ENCODE measurements around the gene AAK1. TPM values are rescaled to one million over a fixed set of nuclear protein-coding genes. Genes with fewer than 3 reads are reported as not detected.

AAK1 gene
- polyA plus RNA-seq, 1 donor (not counting 4 experiments of a cell fraction or from before 2014, with no cell fraction given) = 12.3 TPM

- Histone ChIP-seq H3K9ac (ENCODE audit: control insufficient read depth, extremely low read depth, insufficient read depth, low read length) (no peak overlapping the region), H3K79me2 (ENCODE audit: control insufficient read depth, insufficient read depth, low read length) (peaks cover 16% of the 10 kb centered on the region), H3K4me1 (ENCODE audit: control insufficient read depth, extremely low read depth, insufficient read depth, low read length) (no peaks in the 10 kb centered on the region), H3K27me3 (ENCODE audit: control insufficient read depth, extremely low read depth, insufficient read depth, low read length) (no peaks in the 10 kb centered on the region), H3K4me2 (ENCODE audit: control insufficient read depth, extremely low read depth, insufficient read depth, low read depth, low read length) (no peak overlapping the region), H3K36me3 (ENCODE audit: control insufficient read depth in 2 of 2, extremely low read depth in 1 of 2, insufficient read depth in 2 of 2, low read length in 2 of 2) (peaks cover 0 to 1% of the 10 kb centered on the region in 2 experiments), H4K20me1 (ENCODE audit: control insufficient read depth, extremely low read depth, insufficient read depth, low read length) (no peaks in the 10 kb centered on the region), H3K9me1 (ENCODE audit: control insufficient read depth, extremely low read depth, insufficient read depth, low read length) (peaks cover 2% of the 10 kb centered on the region), H2AFZ (ENCODE audit: control insufficient read depth, low read length) (no peak overlapping the region), H3K27ac (ENCODE audit: control insufficient read depth, insufficient read depth, low read length) (no peak overlapping the region), H3K4me3 (ENCODE audit: control insufficient read depth in 2 of 3, extremely low read depth in 1 of 3, insufficient read depth in 2 of 3, low read depth in 1 of 3, low read length in 3 of 3) (no peak overlapping the region), H3K9me3 (ENCODE audit: control insufficient read depth, low read depth, low read length) (no peaks in the 10 kb centered on the region)
- DNase-seq (ENCODE audit: low read depth, low spot score) (no peak), FAIRE-seq (no peak)
- TF ChIP-seq, protein P1, sequence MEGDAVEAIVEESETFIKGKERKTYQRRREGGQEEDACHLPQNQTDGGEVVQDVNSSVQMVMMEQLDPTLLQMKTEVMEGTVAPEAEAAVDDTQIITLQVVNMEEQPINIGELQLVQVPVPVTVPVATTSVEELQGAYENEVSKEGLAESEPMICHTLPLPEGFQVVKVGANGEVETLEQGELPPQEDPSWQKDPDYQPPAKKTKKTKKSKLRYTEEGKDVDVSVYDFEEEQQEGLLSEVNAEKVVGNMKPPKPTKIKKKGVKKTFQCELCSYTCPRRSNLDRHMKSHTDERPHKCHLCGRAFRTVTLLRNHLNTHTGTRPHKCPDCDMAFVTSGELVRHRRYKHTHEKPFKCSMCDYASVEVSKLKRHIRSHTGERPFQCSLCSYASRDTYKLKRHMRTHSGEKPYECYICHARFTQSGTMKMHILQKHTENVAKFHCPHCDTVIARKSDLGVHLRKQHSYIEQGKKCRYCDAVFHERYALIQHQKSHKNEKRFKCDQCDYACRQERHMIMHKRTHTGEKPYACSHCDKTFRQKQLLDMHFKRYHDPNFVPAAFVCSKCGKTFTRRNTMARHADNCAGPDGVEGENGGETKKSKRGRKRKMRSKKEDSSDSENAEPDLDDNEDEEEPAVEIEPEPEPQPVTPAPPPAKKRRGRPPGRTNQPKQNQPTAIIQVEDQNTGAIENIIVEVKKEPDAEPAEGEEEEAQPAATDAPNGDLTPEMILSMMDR (optimal IDR thresholded peaks at IDR 0.05 in 1 of 3, IDR thresholded peaks at IDR 0.05 in 1 of 3, conservative IDR thresholded peaks at IDR 0.05 in 1 of 3; ENCODE audit: extremely low read depth in 1 of 3, insufficient read depth in 2 of 3, low read length in 3 of 3) = no peak
- no peak for TF ChIP-seq EZH2 (IDR thresholded peaks at IDR 0.05; ENCODE audit: low read length)
- dilution Hi-C loops (cut with MboI; ENCODE audit: extremely low pct_ligation_motif_present, low sequenced_read_pairs) = no loop called here
These were observed 54.6 kb downstream of the AAK1 start for GRCh38 chr2:69588945-69589344.

DNA sequence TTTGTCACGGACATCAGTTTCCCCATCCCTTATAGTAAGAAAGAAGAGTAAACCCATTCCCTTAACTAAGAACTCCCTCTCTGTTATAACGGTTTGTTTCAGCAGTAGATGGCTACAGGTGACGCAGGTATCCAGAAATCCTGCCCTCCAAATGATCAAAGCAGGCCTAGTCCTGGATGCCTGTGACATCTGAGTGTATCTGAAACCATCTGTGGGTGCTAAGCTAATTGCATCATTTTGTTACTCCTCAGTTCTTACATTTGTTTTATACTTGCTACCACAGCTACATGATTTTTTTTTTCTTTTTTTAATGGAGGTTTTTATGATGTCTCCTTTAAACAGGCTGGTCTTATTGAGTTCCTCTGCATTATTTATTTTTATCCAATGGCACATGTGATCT is 55.1 kb downstream of the AAK1 start:
- no peak overlapping the region for H3K4me2 ChIP-seq (ENCODE audit: control insufficient read depth, extremely low read depth, insufficient read depth, low read depth, low read length)
- no peaks in the 10 kb centered on the region for H4K20me1 ChIP-seq (ENCODE audit: control insufficient read depth, extremely low read depth, insufficient read depth, low read length)
- FAIRE-seq = no peak
- no peak for DNase-seq (ENCODE audit: low read depth, low spot score)
- peaks cover 17% of the 10 kb centered on the region for H3K79me2 ChIP-seq (ENCODE audit: control insufficient read depth, insufficient read depth, low read length)
- no peak overlapping the region for H3K27ac ChIP-seq (ENCODE audit: control insufficient read depth, insufficient read depth, low read length)
- H3K4me3 ChIP-seq (ENCODE audit: control insufficient read depth in 2 of 3, extremely low read depth in 1 of 3, insufficient read depth in 2 of 3, low read depth in 1 of 3, low read length in 3 of 3) = no peak overlapping the region
- TF ChIP-seq, protein P1 (optimal IDR thresholded peaks at IDR 0.05 in 1 of 3, IDR thresholded peaks at IDR 0.05 in 1 of 3, conservative IDR thresholded peaks at IDR 0.05 in 1 of 3; ENCODE audit: extremely low read depth in 1 of 3, insufficient read depth in 2 of 3, low read length in 3 of 3) = no peak
- no peak for TF ChIP-seq EZH2 (IDR thresholded peaks at IDR 0.05; ENCODE audit: low read length)
- H2AFZ ChIP-seq (ENCODE audit: control insufficient read depth, low read length) = no peak overlapping the region
- H3K9me1 ChIP-seq (ENCODE audit: control insufficient read depth, extremely low read depth, insufficient read depth, low read length) = no peaks in the 10 kb centered on the region
- dilution Hi-C loops (cut with MboI; ENCODE audit: extremely low pct_ligation_motif_present, low sequenced_read_pairs) = no loop called here
- H3K27me3 ChIP-seq (ENCODE audit: control insufficient read depth, extremely low read depth, insufficient read depth, low read length) = no peaks in the 10 kb centered on the region
- H3K9me3 ChIP-seq (ENCODE audit: control insufficient read depth, low read depth, low read length) = no peaks in the 10 kb centered on the region
- no peak overlapping the region for H3K9ac ChIP-seq (ENCODE audit: control insufficient read depth, extremely low read depth, insufficient read depth, low read length)
- H3K4me1 ChIP-seq (ENCODE audit: control insufficient read depth, extremely low read depth, insufficient read depth, low read length) = no peaks in the 10 kb centered on the region
- H3K36me3 ChIP-seq (ENCODE audit: control insufficient read depth in 2 of 2, extremely low read depth in 1 of 2, insufficient read depth in 2 of 2, low read length in 2 of 2) = peaks cover 0 to 1% of the 10 kb centered on the region in 2 experiments

All from keratinocyte (primary cell).